ENCODE measurements around the gene GNB1.
"Not testable (repeated sequence)": the region's sequence is repeated elsewhere in the genome, so short reads cannot be mapped to it uniquely, and the experiment has no call there.

Gene GNB1

GRCh38 chr1:1856161-1856560 lies 34.7 kb downstream of the GNB1 start:
- DNase-seq = not testable (repeated sequence)

GRCh38 chr1:1853593-1854257 lies 37.2 kb downstream of the GNB1 start:
- DNase-seq = no peak

- no peak for DNase-seq
These were observed 38.1 kb downstream of the GNB1 start for GRCh38 chr1:1852619-1853414.

GRCh38 chr1:1847890-1848289 lies 43.0 kb downstream of the GNB1 start:
- peak in 1 of 2 experiments; percentile 42 for DNase-seq

GRCh38 chr1:1847061-1847850 lies 43.6 kb downstream of the GNB1 start:
- DNase-seq = no peak

- DNase-seq = no peak
These were observed 44.4 kb downstream of the GNB1 start for GRCh38 chr1:1846386-1846918.

GRCh38 chr1:1842360-1843146 lies 48.3 kb downstream of the GNB1 start:
- no peak for DNase-seq

GRCh38 chr1:1841575-1841995 lies 49.3 kb downstream of the GNB1 start:
- DNase-seq = no peak

GRCh38 chr1:1839311-1839965 lies 51.4 kb downstream of the GNB1 start:
- DNase-seq = no peak

- DNase-seq = no peak
These were observed 54.8 kb downstream of the GNB1 start for GRCh38 chr1:1836119-1836518.

GRCh38 chr1:1835546-1835945 lies 55.3 kb downstream of the GNB1 start:
- no peak for DNase-seq

GRCh38 chr1:1833916-1834325 lies 57.0 kb downstream of the GNB1 start:
- no peak for DNase-seq

GRCh38 chr1:1833456-1833855 lies 57.4 kb downstream of the GNB1 start:
- no peak for DNase-seq

GRCh38 chr1:1832820-1833219 lies 58.1 kb downstream of the GNB1 start:
- no peak for DNase-seq

- DNase-seq = no peak
These were observed 58.7 kb downstream of the GNB1 start for GRCh38 chr1:1832166-1832565.

- DNase-seq = no peak
These were observed 63.6 kb downstream of the GNB1 start for GRCh38 chr1:1827089-1827848.

- no peak for DNase-seq
These were observed 64.4 kb downstream of the GNB1 start for GRCh38 chr1:1826356-1827088.

GRCh38 chr1:1825217-1825616 lies 65.7 kb downstream of the GNB1 start:
- no peak for DNase-seq

- DNase-seq = no peak
These were observed 71.1 kb downstream of the GNB1 start for GRCh38 chr1:1819762-1820161.

- no peak for DNase-seq
These were observed 73.7 kb downstream of the GNB1 start for GRCh38 chr1:1817221-1817620.
